Activated T-cell treated with anti-CD3 and anti-CD28 coated beads for 4 hours (primary cell): ENCODE data around the gene REC8.

ENCODE experiments used
- DNase-seq: peaks from one replicate; pipeline ENCODE4 v3.0.0-alpha.2; 2020

Gene REC8

DNA sequence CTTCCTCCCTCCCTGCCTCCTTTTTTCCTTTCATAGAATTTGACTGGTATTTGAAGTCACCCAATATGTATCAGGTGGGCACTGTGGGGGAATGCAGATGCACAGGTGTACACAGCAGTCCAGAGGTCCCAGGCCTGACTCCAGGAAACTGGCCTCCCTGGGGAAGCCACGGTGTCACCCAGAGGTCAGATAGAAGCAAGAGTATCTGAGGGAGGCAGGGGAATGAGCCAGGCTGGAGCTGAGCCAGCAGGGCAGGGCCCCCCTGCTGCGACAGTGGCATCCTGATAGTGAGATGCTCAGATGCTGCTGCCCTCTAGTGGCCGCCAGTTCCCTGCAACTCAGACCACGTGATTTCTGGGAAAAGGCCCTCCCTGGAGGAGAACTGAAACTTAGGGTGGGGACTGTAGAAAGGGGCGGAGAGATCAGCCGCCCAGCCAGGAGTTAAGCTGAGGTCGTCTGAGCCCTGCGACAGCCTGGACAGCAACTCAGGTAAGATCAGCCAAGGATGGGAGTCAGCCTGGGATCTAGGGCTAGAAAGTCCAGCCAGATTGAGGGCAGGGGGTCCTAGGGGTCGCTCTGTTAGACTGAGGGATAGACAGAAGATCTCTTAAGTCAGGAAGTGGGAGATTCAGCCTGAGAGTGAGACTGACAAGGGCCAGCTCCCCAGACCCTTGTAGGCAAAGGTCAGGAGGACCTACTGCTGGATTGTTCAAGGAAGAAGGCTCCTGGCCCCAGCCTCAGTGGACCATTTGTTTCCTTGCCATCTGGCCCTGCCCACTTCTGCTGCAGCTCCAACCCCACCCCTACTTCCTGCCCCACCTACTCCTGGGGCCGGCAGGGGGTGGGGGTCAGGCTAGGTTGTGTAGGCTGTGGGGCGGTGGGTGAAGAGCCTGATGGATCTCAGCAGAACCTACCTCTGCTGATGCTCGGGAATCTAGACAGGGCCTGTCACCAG, 10.8 kb upstream of the REC8 start, which contains the start of gene IRF9:
IRF9 (plus strand) TSS at position 416 of the 955 bp plus-strand sequence. CDS start 880 bp downstream, outside the sequence.
- peak; percentile 100 for DNase-seq

DNA sequence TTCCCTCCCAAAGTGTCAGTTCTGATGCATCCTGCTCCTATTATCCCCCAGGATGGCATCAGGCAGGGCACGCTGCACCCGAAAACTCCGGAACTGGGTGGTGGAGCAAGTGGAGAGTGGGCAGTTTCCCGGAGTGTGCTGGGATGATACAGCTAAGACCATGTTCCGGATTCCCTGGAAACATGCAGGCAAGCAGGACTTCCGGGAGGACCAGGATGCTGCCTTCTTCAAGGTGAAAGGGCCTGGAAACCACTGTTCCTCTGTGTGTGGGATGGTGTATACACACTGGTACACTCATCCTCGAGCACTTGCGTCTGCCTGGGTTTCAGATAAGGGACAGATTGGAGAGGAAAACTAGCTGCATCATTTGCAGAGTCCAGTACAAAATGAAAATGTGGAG, 9.8 kb upstream of the REC8 start:
- no peak for DNase-seq

DNA sequence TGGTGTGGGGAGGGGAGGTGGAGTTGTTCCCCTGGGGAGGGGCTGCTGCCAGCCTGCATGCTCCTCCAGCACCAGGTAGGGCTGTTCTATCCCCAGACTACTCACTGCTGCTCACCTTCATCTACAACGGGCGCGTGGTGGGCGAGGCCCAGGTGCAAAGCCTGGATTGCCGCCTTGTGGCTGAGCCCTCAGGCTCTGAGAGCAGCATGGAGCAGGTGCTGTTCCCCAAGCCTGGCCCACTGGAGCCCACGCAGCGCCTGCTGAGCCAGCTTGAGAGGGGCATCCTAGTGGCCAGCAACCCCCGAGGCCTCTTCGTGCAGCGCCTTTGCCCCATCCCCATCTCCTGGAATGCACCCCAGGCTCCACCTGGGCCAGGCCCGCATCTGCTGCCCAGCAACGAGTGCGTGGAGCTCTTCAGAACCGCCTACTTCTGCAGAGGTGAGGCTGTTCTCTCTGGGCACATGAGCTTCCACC, 7.3 kb upstream of the REC8 start:
- no peak for DNase-seq

DNA sequence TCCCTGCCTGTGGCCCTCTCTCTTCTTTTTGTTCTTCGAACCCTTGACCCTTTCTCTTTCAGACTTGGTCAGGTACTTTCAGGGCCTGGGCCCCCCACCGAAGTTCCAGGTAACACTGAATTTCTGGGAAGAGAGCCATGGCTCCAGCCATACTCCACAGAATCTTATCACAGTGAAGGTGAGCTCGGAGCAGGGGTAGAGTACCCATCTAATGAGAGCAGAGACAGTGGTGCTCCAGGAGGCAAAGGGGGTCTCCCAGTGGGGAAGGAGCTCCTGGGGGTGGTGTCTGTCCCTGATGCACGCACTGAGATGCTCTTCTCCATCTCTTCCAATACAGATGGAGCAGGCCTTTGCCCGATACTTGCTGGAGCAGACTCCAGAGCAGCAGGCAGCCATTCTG, 6.1 kb upstream of the REC8 start:
- DNase-seq: no peak

DNA sequence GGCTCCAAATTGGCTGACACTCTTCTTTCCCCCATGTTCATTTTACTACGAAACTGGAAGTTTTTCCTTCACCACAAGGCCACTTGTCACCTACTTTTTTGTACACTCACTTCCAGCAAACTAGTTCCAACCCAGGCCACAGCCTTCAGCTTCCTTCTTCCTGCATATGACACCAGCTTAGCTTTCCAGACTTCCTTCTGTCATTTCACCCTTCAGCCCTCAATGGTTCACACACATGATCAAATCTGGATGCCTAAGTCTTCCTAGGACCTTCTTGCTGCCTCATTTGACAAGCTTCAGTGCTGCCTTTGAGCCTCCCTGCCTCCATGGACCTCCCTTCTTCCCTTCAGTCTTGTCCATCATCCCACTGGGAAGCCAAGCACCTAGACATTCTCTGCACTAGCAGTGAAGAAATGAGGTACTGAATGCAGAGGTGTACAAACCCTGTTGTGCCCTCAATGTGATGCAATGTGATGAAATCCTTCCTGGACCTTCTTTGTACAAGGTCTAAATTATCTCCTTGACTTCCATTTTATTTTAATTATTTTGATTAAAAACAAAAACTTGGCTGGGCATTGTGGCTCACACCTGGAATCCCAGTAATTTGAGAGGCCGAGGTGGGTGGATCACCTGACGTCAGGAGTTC, 4.3 kb upstream of the REC8 start:
- DNase-seq: no peak

DNA sequence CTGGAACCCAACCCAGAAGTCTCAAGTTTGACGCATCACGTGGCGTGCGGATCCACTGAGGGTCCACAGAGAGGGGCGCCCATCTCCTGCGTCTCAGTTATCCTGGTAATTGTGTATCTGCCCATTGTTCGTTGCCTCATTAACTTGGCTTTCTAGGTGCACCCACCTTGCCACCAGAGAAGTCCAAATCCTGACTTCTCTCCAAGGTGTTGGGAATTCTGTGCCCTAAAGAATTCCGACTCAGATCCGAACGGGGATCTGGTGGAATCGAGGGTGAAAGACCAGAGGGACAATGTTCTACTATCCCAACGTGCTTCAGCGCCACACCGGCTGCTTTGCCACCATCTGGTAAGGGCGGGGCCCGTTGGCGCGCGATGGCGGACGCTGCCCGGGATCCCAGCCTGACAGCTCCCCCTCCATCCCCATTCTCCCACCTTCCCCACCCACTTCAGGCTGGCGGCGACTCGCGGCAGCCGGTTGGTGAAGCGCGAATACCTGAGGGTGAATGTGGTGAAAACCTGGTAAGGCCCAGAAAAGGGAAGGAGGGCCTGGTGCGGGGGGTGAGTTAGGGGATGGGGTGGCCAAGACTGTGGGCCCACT, 481 bp downstream of the REC8 start:
- no peak for DNase-seq

DNA sequence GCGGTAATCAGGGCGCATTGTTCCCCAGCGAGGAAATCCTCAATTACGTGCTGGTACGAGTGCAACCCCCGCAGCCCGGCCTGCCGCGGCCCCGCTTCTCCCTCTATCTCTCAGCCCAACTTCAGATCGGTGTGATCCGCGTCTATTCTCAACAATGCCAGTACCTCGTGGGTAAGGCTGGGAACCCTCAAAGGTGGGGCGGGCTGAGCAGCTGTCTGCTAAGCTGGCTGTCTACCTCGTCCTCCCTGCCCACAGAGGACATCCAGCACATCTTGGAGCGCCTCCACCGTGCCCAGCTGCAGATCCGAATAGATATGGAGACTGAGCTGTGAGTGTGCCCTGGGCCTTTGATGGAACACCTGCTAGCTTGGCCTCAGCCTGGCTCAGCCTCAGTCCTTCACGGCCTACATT, 996 bp downstream of the REC8 start:
- no peak for DNase-seq

DNA sequence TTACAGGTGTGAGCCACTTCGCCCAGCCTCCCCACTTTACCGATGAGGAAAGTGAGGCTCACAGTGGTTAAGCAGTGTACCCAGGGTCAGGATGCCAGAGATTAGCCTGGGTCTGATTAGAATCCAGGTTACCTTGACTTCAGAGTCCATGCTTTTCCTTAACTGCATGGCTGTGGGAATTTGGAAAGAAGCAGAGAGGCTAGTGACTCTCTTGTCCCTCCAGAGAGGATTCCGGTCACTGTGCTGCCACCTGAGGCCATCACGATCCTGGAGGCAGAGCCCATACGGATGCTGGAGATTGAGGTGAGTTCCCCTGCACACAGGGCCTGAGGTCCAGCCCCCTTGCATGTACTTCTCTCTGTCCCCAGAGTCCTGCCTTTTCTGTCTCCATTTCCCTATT, 4.7 kb downstream of the REC8 start:
- no peak for DNase-seq

DNA sequence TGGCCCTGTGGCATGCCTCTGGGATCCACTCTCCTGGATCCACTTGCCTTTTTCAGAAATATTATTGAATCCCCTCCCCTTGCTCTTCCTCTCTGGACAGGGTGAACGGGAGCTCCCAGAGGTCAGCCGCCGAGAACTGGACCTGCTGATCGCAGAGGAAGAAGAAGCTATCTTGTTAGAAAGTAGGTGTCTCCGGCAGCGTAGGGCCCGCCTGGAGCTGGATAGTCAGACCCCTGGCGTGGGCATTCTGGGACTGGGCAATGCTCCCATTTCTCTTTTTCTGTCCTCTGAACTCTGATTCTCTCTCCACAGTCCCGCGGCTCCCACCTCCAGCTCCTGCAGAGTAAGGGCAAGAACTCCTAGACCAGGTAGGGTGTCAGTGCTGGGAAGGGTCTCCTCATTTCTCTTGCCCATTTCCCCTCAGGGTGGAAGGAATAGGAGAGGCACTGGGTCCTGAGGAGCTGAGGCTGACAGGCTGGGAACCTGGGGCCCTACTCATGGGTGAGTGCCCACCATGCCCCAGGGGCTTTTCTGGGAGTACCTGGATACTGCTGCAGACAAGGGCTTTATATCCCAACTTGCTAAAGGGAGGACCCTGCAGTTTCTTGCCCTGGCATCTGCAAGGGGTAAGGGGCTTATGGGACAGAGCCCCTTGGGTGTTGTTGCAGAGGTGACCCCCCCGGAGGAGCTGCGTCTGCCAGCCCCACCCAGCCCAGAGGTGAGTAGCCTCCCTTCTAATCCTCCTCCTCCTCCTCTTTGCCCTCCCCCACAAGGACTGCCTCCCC, 5.4 kb downstream of the REC8 start:
- DNase-seq: no peak

DNA sequence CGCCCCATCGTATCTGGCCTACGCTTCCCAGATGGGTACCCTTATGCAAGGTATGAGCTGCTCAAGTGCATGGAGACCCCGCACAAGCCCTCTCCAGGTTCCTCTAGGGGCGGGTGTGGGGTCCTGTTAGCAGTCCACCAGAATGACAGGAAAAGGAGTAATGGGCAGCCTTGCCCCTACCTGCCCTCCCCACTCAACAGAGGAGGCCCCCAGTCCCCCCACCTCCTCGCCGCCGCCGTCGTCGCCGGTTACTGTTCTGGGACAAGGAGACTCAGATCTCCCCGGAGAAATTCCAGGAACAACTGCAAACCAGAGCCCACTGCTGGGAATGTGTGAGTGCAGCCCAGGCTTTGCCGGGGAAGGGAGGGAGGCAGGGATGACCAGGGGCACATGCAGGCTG, 6.0 kb downstream of the REC8 start:
- DNase-seq: no peak

DNA sequence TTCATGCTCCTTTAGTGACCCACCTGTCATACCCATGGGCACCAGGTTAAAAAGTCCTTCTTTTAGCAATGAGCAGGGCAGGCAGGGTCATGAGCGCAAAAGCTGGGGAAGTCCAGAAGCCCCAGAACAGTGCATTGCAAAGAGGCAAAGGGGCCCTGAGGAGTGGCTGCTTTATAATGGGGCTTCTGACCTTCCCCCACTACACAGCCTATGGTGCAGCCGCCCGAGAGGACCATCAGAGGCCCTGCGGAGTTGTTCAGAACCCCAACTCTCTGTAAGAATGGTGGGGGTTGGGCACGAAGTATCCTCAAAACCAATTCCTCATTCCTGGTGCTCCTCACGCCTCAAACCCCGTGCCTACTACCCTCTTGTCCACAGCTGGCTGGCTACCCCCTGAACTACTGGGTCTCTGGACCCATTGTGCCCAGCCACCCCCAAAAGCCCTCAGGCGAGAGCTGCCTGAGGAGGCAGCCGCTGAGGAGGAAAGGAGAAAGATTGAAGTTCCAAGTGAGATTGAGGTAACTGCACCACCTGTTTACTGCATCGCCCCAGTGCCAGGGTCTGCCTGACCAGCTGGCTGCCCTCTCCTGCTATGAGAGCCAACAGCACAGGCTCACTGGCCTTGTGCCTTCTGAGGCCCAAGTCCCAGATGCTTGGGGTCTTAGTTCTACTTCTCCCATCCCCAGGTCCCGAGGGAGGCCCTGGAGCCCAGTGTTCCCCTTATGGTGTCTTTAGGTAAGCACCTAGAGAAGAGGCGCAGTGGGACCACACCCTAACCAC, 6.7 kb downstream of the REC8 start:
- no peak for DNase-seq

DNA sequence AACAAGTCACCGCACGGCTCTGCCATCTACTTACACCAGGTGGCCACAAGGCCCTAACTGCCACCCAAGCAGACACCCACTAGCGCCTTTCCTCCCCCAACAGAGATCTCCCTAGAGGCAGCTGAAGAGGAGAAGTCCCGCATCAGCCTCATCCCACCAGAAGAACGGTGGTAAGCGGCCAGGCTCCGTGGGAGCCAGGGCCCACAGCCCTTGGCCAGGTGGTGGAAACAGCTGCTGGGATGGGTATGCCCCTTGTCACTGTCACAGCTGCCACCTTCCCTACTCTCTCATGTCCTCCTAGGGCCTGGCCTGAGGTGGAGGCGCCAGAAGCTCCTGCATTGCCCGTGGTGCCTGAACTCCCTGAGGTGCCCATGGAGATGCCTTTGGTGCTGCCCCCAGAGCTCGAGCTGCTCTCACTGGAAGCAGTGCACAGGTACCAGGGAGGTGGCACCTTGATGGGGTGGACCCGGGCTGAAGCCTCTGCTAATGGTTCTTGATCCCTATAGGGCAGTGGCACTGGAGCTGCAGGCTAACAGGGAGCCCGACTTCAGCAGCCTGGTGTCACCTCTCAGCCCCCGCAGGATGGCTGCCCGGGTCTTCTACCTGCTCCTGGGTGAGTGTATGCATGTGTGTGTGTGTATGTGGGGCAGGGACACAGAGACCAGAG, 7.5 kb downstream of the REC8 start:
- no peak for DNase-seq

DNA sequence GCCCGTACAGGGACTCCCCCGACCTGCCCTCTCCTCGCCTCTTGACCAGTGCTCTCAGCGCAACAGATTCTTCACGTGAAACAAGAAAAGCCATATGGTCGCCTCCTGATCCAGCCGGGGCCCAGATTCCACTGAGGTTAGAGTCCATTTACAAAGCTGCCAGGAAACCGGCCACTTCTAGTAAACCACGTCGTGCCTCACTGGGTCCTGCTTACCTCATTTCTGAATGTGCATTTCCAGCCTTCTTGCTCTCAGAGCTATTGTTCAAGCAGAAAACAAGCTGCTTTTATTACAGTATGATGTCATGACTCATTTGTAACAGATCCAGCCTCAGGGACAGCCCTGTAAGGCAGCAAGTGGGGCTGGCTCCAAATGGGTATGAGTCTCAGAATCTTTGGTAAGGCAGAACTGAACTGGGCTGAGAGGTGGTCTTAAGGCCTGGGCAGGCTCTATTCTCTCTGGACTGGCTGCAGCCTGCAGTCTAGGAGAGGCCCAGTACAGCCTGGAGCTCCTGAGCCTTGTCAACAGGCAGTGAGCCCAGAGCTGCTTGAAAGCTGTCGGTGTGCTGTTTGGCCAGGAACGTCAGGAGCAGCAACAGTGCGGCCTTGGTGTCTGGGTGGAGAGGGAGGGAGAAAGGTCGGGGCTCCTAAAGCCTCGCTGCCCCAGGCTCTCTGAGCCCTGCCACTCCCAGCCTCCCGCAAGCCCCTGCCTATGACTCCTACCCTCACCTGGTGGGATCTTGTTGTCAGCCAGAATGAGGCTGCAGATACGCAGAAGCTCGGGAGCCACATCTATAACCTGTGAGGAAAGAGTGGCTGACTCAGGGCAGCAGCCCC, 8.3 kb downstream of the REC8 start:
- no peak for DNase-seq

DNA sequence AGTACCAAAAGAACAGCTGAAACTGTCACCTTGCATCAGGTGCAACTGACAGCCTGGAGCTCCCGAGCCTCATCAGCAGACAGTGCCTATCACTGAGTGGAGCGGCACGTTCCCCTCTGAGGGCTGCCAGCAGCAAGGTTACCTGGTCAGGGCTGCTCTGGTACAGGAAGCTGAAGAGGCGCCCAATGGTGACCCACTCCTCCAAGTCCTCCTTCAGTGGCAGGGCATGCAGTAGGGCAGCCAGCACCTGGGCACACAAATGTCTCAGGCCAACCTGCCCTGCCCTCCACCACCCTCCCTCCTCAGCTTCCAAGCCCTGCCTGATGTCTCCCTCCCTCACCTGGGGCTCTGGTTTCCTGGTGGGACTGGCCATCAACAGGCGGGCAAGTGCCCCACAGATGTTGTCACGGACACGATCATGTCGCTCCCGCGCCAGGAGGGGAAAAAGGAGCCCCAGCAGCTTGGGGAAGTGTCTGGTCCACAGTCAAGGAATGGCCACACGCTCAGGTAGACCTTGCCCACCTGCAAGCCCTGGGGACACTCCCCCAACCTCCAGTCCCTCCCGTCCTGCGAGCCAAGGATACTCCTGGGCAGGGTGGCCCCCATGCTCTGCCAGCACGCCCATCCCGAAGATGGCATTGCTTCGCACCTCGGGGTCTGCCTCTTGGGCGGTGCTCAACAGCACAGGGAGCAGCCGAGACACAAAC, 9.6 kb downstream of the REC8 start:
- no peak for DNase-seq

DNA sequence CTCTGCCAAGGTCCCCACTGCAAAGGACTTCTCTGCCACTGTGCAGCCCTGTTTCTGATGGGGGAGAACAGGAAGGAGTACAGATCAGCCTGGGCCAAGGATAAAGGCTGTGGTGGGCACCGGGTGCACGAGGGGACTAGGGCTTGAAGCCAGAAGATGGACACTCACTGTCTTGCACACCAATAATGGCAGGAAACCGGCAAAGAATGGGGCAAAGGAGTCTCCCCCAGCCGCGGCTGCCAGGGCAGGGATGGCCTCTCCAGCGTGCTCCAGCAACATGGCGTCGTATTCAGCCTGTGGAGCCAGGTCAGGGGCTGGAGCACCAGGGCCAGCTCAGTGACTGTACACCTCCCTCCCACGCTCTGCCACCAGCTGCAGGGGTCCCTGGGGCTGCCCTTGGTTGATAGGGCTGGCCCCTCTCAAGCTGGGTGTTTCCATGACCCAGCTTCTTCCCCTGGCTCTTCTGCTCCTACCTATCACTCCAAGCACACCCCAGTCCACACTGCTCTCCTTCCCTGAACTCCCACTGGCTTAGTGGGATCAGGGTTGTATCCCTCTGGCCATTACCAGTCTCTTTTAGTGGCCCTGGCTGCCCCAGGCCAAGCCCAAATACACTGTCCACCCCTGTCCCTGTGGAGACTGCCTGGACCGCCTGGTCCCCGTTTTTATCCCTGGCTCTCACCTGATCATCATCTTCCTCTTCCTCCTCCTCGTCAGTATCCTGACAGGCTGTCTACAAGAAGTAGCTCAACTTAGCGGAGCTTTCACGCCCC, 10.4 kb downstream of the REC8 start:
- no peak for DNase-seq

DNA sequence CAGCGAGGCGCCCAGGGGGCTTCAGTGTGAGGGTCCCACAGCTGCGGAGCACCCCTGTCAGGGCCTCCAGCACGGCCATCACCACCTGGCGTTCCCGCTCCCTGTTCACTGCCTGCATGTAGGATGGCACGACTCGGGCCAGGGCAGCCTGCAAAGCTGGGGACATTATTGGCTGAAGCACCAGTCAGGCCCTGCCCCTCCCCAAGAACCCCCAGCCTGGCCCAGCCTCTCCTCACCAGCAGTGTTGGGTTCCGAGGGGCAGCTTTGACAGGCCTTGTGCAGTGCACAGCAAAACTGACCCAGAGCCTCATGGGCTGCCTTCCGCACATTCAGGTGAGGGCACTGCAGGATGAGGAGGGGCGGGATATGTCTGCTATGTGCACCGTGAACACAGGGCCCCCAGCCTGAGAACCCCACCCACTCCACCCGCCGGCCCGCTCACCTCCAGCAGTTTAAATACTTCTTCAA, 11.2 kb downstream of the REC8 start:
- DNase-seq: no peak

DNA sequence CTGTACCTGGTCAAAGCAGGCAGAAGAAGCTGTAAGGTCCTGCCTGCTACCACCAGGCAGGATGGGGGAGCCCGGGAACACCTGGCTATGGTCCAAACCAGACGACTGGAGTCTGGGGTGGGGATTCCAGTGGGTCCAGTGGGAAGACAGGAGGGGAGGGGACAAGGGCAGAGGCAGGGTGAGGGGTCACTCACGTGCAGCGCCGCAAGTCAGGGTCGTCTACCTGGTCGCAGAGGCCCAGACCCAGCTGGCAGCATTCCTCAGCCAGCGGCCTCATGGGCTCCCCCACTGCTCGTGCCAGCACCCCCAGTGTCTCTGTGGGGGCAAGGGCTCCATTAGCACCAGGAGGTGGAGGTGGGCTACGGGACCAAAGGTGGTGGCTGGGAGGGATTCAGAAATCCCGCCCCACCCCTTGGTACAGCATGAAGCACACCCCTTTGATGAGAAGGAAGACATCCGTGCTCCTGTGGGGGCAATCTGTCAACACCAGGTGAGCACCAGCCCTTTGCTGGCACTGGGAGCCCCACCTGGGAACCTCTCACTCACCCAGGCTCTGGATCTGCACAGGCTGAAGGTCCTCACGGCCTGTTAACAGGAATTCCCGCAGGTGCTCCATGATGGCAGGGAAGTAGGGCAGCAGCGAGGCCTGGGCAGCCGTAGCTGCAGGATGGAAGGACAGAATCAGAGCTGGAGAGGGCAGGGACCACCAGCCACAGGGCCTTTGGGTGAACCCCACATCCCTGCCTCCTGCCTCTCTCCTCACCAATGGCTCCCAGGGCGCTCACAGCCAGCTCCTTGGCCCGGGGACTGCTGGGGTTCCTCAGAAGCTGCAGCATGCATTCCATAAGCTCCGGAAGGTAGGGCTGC, 12.5 kb downstream of the REC8 start:
- no peak for DNase-seq

DNA sequence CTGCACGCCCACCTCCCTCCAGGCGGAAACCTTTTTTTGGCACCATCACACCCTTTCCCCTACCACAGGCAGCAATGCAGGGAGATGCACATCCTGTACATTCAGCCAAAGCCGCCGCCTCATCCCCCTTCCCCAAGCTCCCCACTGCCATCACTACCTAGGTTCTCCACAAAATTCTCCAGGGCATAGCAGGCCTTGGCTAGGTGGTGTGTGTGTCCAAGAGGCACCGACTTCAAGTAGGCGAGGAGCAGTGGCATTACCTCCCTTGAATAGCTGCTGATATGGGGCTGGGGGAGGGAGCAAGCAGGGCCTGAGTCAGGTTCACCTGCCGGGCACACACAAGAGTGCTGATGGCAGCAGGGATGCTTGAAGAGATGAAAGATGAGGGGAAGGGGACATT, 13.1 kb downstream of the REC8 start:
- DNase-seq: no peak
